ENCODE measurements around the gene DUOX1.

- TF ChIP-seq CTCF (IDR thresholded peaks at IDR 0.05; ENCODE audit: insufficient read depth, low read length, poor library complexity, severe bottlenecking) = no peak
- TF ChIP-seq EZH2phosphoT487 (conservative IDR thresholded peaks at IDR 0.05; ENCODE audit: low read length) = no peak
Observed at GRCh38 chr15:45136378-45136764, 6.6 kb downstream of the DUOX1 start.

Data from SU-DHL-6 (cell line).